CD4-positive, alpha-beta T cell (primary cell): ENCODE measurements around the gene BPIFA3. TPM values are rescaled to one million over a fixed set of nuclear protein-coding genes. Genes with fewer than 3 reads are reported as not detected.

Source experiments
- ATAC-seq: fragments of 200-7000 bp; cut with Tn5 transposase; one replicate; pipeline ENCODE4 v1.10.0; 2022; ENCODE audit warnings: mild to moderate bottlenecking; ENCODE audit not compliant: poor library complexity
- CTCF ChIA-PET: fragments of 350-600 bp; sonication (Branson Sonifier 250); formaldehyde crosslinking; loops from one replicate; lab custom pipeline; 2021; ENCODE audit warnings: antibody characterized with exemption, inconsistent platforms; lab: Charles Lee
- POLR2A ChIA-PET: fragments of 350-600 bp; sonication (Branson Sonifier 250); formaldehyde crosslinking; loops from one replicate; lab custom pipeline; 2021; ENCODE audit warnings: antibody characterized with exemption, inconsistent platforms; lab: Charles Lee
- DNase-seq, 14 experiments: peaks; one replicate each; pipeline ENCODE4 v3.0.0-alpha.2; 2013 to 2020; ENCODE audit warnings: mixed read lengths in 2 of 14
- H3K27ac ChIP-seq, 2 donors: one replicate each; pipeline versions ENCODE4 v1.5.1 to v1.7.0; 2013; ENCODE audit warnings: low read length in 2 of 2, low read depth in 1 of 2, mild to moderate bottlenecking in 1 of 2
- H3K27me3 ChIP-seq, 2 experiments: 1 replicate in 1 of 2; 2 replicates in 1 of 2; pipeline versions ENCODE4 v1.6.1 to v1.7.0; 2013; ENCODE audit warnings: low read length in 2 of 2, control low read depth in 1 of 2, mild to moderate bottlenecking in 1 of 2, moderate library complexity in 1 of 2; ENCODE audit not compliant: insufficient read depth in 2 of 2, control insufficient read depth in 1 of 2
- H3K36me3 ChIP-seq: one replicate; pipeline ENCODE4 v1.6.1; 2013; ENCODE audit warnings: low read length, control low read depth; ENCODE audit not compliant: insufficient read depth
- H3K4me1 ChIP-seq: one replicate; pipeline ENCODE4 v1.6.1; 2013; ENCODE audit warnings: low read length, control low read depth; ENCODE audit not compliant: insufficient read depth
- H3K4me3 ChIP-seq: one replicate; pipeline ENCODE4 v1.5.1; 2013; ENCODE audit warnings: mild to moderate bottlenecking, low read length, moderate library complexity
- H3K9me3 ChIP-seq, 2 experiments: 1 replicate in 1 of 2; 2 replicates in 1 of 2; pipeline versions ENCODE4 v1.6.1 to v1.7.0; 2013; ENCODE audit warnings: low read length in 2 of 2, mild to moderate bottlenecking in 2 of 2, control low read depth in 1 of 2, moderate library complexity in 1 of 2; ENCODE audit not compliant: control insufficient read depth in 1 of 2, insufficient read depth in 1 of 2
- H3K27ac Mint-ChIP-seq: one replicate; pipeline ENCODE4 v1.8.0; 2020; ENCODE audit warnings: mixed read lengths
- H3K27me3 Mint-ChIP-seq: one replicate; pipeline ENCODE4 v1.8.0; 2021; ENCODE audit warnings: mixed read lengths
- H3K36me3 Mint-ChIP-seq: one replicate; pipeline ENCODE4 v1.8.0; 2021; ENCODE audit warnings: low read depth, mixed read lengths
- H3K4me1 Mint-ChIP-seq: one replicate; pipeline ENCODE4 v1.8.0; 2021; ENCODE audit warnings: low read depth, mixed read lengths
- H3K4me3 Mint-ChIP-seq: one replicate; pipeline ENCODE4 v1.8.0; 2020; ENCODE audit warnings: mild to moderate bottlenecking, mixed read lengths
- H3K9me3 Mint-ChIP-seq: one replicate; pipeline ENCODE4 v1.8.0; 2020; ENCODE audit warnings: mixed read lengths
- CTCF ChIP-seq: fragments of 200-600 bp; IDR thresholded peaks from one replicate; pipeline ENCODE4 v1.8.0; 2022; ENCODE audit warnings: antibody characterized with exemption, mild to moderate bottlenecking
- intact Hi-C, 2 experiments: fragments of 100-400 bp; cut with DNase I in 1 of 2; cut with micrococcal nuclease in 1 of 2; formaldehyde crosslinking; loops; one replicate each; pipeline versions ENCODE4 v1.15.1 to v1.9.0; 2023 to 2025; cut with DNase I, micrococcal nuclease
- total RNA-seq, 174 experiments: library from RNA in 2 of 174; stranded (reverse) in 2 of 174; gene quantifications; one replicate each; pipeline ENCODE4 v1.2.3 and lab custom pipeline; 2021 to 2026

The BPIFA3 gene
- total RNA-seq, 2 experiments from 2014 or later: not detected

DNA sequence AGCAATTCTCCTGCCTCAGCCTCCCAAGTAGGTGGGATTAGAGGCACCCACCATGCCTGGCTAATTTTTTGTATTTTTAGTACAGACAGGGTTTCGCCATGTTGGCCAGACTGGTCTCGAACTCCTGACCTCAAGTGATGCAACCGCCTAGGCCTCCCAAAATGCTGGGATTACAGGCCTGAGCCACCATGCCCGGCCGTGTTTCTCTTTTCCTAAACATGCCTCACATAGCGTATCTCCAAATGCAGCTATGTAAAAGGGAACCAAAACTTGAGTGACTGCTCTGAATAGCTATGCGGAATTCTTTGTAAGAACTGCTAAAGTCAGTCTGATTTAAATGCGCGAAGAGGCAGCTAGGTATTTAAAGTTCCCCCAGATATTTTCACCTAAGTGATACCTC is 28.7 kb upstream of the BPIFA3 start:
- intact Hi-C loops: no loop called here
- DNase-seq (no peak), ATAC-seq (no peak)
- Histone ChIP-seq H3K4me1 (no peaks in the 10 kb centered on the region), H3K9me3 (no peaks in the 10 kb centered on the region), H3K36me3 (no peaks in the 10 kb centered on the region), H3K4me3 (no peak overlapping the region), H3K27me3 (no peaks in the 10 kb centered on the region), H3K27ac (no peak overlapping the region)
- no peaks in the 10 kb centered on the region for H3K27me3 Mint-ChIP-seq
- no peaks in the 10 kb centered on the region for H3K9me3 Mint-ChIP-seq
- no peak overlapping the region for H3K4me3 Mint-ChIP-seq
- H3K4me1 Mint-ChIP-seq: no peaks in the 10 kb centered on the region
- TF ChIP-seq CTCF: no peak
- H3K27ac Mint-ChIP-seq: no peak overlapping the region
- ChIA-PET POLR2A (no interaction called here), CTCF (no interaction called here)
- H3K36me3 Mint-ChIP-seq: no peaks in the 10 kb centered on the region

DNA sequence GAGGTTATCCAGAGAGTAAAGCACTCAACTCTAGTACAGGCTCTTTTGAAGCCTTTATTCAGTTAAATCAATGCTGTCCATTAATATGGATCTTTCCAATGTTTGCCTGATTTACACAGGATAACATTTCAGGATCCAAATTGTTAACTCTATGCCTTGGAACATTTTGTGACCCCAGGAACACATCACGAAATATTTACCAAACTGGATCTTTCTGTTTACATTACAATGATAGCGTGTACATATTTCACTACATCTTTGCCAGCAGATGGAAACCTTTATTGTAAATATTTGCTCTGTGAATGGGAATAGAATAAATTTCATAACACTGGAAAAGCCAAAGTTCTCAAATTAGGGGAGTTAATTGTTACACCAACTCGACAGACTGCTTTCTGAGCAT is 25.7 kb upstream of the BPIFA3 start:
- Histone ChIP-seq H3K9me3 (no peaks in the 10 kb centered on the region), H3K4me3 (no peak overlapping the region), H3K4me1 (no peaks in the 10 kb centered on the region), H3K27me3 (no peaks in the 10 kb centered on the region), H3K36me3 (no peaks in the 10 kb centered on the region), H3K27ac (no peak overlapping the region)
- Mint-ChIP-seq H3K9me3 (no peaks in the 10 kb centered on the region), H3K4me3 (no peak overlapping the region), H3K4me1 (no peaks in the 10 kb centered on the region), H3K27ac (no peak overlapping the region), H3K27me3 (no peaks in the 10 kb centered on the region), H3K36me3 (no peaks in the 10 kb centered on the region)
- POLR2A ChIA-PET: no interaction called here
- no peak for DNase-seq
- no peak for ATAC-seq
- CTCF ChIA-PET: no interaction called here
- no peak for TF ChIP-seq CTCF
- intact Hi-C loops: no loop called here

GRCh38 chr20:33191955-33192354 is 25.2 kb upstream of the BPIFA3 start:
- Mint-ChIP-seq H3K27me3 (no peaks in the 10 kb centered on the region), H3K4me1 (no peaks in the 10 kb centered on the region), H3K4me3 (no peak overlapping the region), H3K27ac (no peak overlapping the region), H3K9me3 (no peaks in the 10 kb centered on the region), H3K36me3 (no peaks in the 10 kb centered on the region)
- H3K27ac ChIP-seq: no peak overlapping the region
- DNase-seq (no peak), ATAC-seq (no peak)
- TF ChIP-seq CTCF: no peak
- POLR2A ChIA-PET: no interaction called here
- no peaks in the 10 kb centered on the region for H3K4me1 ChIP-seq
- intact Hi-C loops: no loop called here
- H3K9me3 ChIP-seq: no peaks in the 10 kb centered on the region
- H3K36me3 ChIP-seq: no peaks in the 10 kb centered on the region
- no peaks in the 10 kb centered on the region for H3K27me3 ChIP-seq
- H3K4me3 ChIP-seq: no peak overlapping the region
- CTCF ChIA-PET: no interaction called here
